NCI-H187 (cell line): ENCODE data around the gene STAP1.

Experiments used
- DNase-seq, 2 experiments: peaks; one replicate each; lab custom pipeline; 2025; lab: John Stamatoyannopoulos, UW

The STAP1 gene

GRCh38 chr4:67556436-67556835 is 2.1 kb upstream of the STAP1 start:
- no peak for DNase-seq

- DNase-seq, result no peak
Observed at GRCh38 chr4:67565284-67565683, 6.8 kb downstream of the STAP1 start.

- no peak for DNase-seq
Observed at GRCh38 chr4:67566335-67566734, 7.8 kb downstream of the STAP1 start.

GRCh38 chr4:67568820-67569219 is 10.3 kb downstream of the STAP1 start:
- DNase-seq, result no peak

- no peak for DNase-seq
Observed at GRCh38 chr4:67570537-67570936, 12.0 kb downstream of the STAP1 start.

- no peak for DNase-seq
Observed at GRCh38 chr4:67571975-67572374, 13.4 kb downstream of the STAP1 start.

- DNase-seq, result no peak
Observed at GRCh38 chr4:67573193-67573592, 14.7 kb downstream of the STAP1 start.

GRCh38 chr4:67575232-67576058 is 16.9 kb downstream of the STAP1 start:
- DNase-seq, result peak; percentile 57 to 72

GRCh38 chr4:67576059-67576466 is 17.5 kb downstream of the STAP1 start:
- no peak for DNase-seq

- no peak for DNase-seq
Observed at GRCh38 chr4:67576538-67576937, 18.0 kb downstream of the STAP1 start.

- DNase-seq, result no peak
Observed at GRCh38 chr4:67580577-67580976, 22.1 kb downstream of the STAP1 start.

- DNase-seq, result no peak
Observed at GRCh38 chr4:67581208-67581857, 22.8 kb downstream of the STAP1 start.

- DNase-seq, result no peak
Observed at GRCh38 chr4:67581913-67582312, 23.4 kb downstream of the STAP1 start.

GRCh38 chr4:67584496-67584895 is 26.0 kb downstream of the STAP1 start:
- DNase-seq, result no peak

GRCh38 chr4:67587156-67587555 is 28.6 kb downstream of the STAP1 start:
- no peak for DNase-seq

GRCh38 chr4:67593741-67594175 is 35.2 kb downstream of the STAP1 start:
- DNase-seq, result no peak

- no peak for DNase-seq
Observed at GRCh38 chr4:67603310-67604028, 44.9 kb downstream of the STAP1 start.

GRCh38 chr4:67604029-67604381 is 45.5 kb downstream of the STAP1 start:
- no peak for DNase-seq

GRCh38 chr4:67604749-67605148 is 46.2 kb downstream of the STAP1 start:
- no peak for DNase-seq

GRCh38 chr4:67608027-67608426 is 49.5 kb downstream of the STAP1 start:
- no peak for DNase-seq

- DNase-seq, result no peak
Observed at GRCh38 chr4:67614186-67614585, 55.7 kb downstream of the STAP1 start.

GRCh38 chr4:67615119-67615518 is 56.6 kb downstream of the STAP1 start:
- no peak for DNase-seq

GRCh38 chr4:67616478-67616877 is 58.0 kb downstream of the STAP1 start:
- no peak for DNase-seq
